T-cell (primary cell): Measurements from ENCODE around the gene SLTM. TPM values are rescaled to one million over a fixed set of nuclear protein-coding genes. Genes with fewer than 3 reads are reported as not detected.
"Not testable (repeated sequence)": the region's sequence is repeated elsewhere in the genome, so short reads cannot be mapped to it uniquely, and the experiment has no call there.

Source experiments
- ATAC-seq, 4 experiments: fragments of 200-7000 bp in 3 of 4; fragments of 150-1000 bp in 1 of 4; cut with Tn5 transposase; replicated peaks in 1 of 4; 1 replicate in 3 of 4; 2 replicates in 1 of 4; pipeline ENCODE4 v1.10.0; 2021; ENCODE audit warnings: moderate library complexity in 3 of 4, mild to moderate bottlenecking in 2 of 4, moderate number of reproducible peaks in 1 of 4
- CTCF ChIA-PET, 2 donors: fragments of 300-600 bp; sonication (Branson Sonifier 250); formaldehyde crosslinking; loops; one replicate each; lab custom pipeline; 2022; ENCODE audit warnings: antibody characterized with exemption in 2 of 2; lab: Charles Lee
- POLR2A ChIA-PET, 2 donors: fragments of 300-600 bp; sonication (Branson Sonifier 250); formaldehyde crosslinking; loops; one replicate each; lab custom pipeline; 2022; ENCODE audit warnings: antibody characterized with exemption in 2 of 2; lab: Charles Lee
- DNase-seq, 35 experiments: peaks; one replicate each; pipeline versions ENCODE4 v3.0.0 to v3.0.0-alpha.2; 2013 to 2023
- H3K27ac ChIP-seq: one replicate; pipeline ENCODE4 v1.5.1; 2013; ENCODE audit warnings: low read length
- H3K27me3 ChIP-seq, 2 experiments: replicated peaks in 1 of 2; 1 replicate in 1 of 2; 2 replicates in 1 of 2; pipeline versions ENCODE4 v1.6.1 to v1.7.0; 2013; ENCODE audit warnings: low read length in 1 of 2, mixed read lengths in 1 of 2; ENCODE audit not compliant: control insufficient read depth in 2 of 2, insufficient read depth in 2 of 2; ENCODE audit errors: extremely low read depth in 1 of 2
- H3K36me3 ChIP-seq, 2 donors: 1 replicate in 1 of 2; 2 replicates in 1 of 2; pipeline versions ENCODE4 v1.6.1 to v1.7.0; 2013; ENCODE audit warnings: low read length in 1 of 2; ENCODE audit not compliant: control insufficient read depth in 2 of 2, insufficient read depth in 1 of 2; ENCODE audit errors: extremely low read depth in 1 of 2
- H3K4me1 ChIP-seq, 2 experiments: 1 replicate in 1 of 2; 2 replicates in 1 of 2; pipeline versions ENCODE4 v1.6.1 to v1.7.0; 2013; ENCODE audit warnings: low read length in 2 of 2, mixed read lengths in 1 of 2; ENCODE audit not compliant: insufficient read depth in 2 of 2, control insufficient read depth in 1 of 2; ENCODE audit errors: extremely low read depth in 1 of 2
- H3K4me3 ChIP-seq, 2 donors: 1 replicate in 1 of 2; 2 replicates in 1 of 2; pipeline versions ENCODE4 v1.5.1 to v1.7.0; 2013; ENCODE audit warnings: mild to moderate bottlenecking in 2 of 2, low read length in 1 of 2, moderate library complexity in 1 of 2; ENCODE audit not compliant: control insufficient read depth in 1 of 2; ENCODE audit errors: extremely low read depth in 1 of 2
- H3K9me3 ChIP-seq: 2 replicates; pipeline ENCODE4 v1.7.0; 2013
- H3K27ac Mint-ChIP-seq, 2 donors: one replicate each; pipeline ENCODE4 v1.8.0; 2020 to 2021; ENCODE audit warnings: mild to moderate bottlenecking in 2 of 2, mixed read lengths in 2 of 2
- H3K27me3 Mint-ChIP-seq, 2 donors: one replicate each; pipeline ENCODE4 v1.8.0; 2021 to 2022; ENCODE audit warnings: mixed read lengths in 2 of 2
- H3K36me3 Mint-ChIP-seq: one replicate; pipeline ENCODE4 v1.8.0; 2021; ENCODE audit warnings: mixed read lengths
- H3K4me1 Mint-ChIP-seq, 3 donors: one replicate each; pipeline ENCODE4 v1.8.0; 2020 to 2022; ENCODE audit warnings: mixed read lengths in 3 of 3, mild to moderate bottlenecking in 1 of 3
- H3K4me3 Mint-ChIP-seq, 3 donors: one replicate each; pipeline ENCODE4 v1.8.0; 2020 to 2022; ENCODE audit warnings: mild to moderate bottlenecking in 3 of 3, mixed read lengths in 3 of 3, moderate library complexity in 3 of 3
- H3K9me3 Mint-ChIP-seq, 3 donors: one replicate each; pipeline ENCODE4 v1.8.0; 2020 to 2022; ENCODE audit warnings: mixed read lengths in 3 of 3
- WGBS: methylation state at CpG from one replicate; pipeline ENCODE4 v1.1.5; 2013; ENCODE audit warnings: missing lambda C conversion rate; ENCODE audit not compliant: insufficient coverage; 5-methylcytosine and 5-hydroxymethylcytosine counted together
- total RNA-seq, 35 experiments: library from RNA in 6 of 35; stranded (reverse) in 6 of 35; fragments of 120-200 nt in 1 of 35; gene quantifications; one replicate each; pipeline versions ENCODE4 v1.2.1 to v1.2.4 and lab custom pipeline; 2013 to 2026

SLTM gene
- total RNA-seq, 5 donors from 2014 or later (not counting 1 experiment from before 2014, with no cell fraction given): 129 to 172 (median 140) TPM

DNA sequence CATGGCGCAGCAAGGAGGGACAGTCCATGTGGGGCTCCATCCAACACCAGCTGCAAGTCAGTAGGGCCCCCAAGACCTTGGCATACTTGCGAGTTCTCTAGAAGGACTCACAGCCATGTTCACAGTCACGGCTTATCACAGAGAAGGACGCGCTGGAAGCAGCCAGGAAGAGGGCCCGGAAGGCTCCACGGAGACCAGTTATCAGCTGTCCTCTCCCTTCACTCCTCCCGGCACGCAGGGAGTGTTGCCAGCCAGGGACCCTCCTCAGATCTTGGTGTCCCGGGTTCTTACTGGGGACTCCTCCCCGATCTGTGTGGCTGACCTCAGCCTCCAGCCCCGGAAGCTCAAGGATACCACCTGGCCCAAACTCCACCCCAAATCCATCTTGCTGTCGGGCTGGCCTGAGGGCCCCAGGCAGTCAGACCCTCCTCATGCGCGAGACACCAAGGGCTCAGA, 68.0 kb downstream of the SLTM start:
- 89% methylated on average over 12 of the region's 15 CpGs for WGBS
- H3K4me3 Mint-ChIP-seq: peak overlapping the region in 1 of 3 donors; percentile 75
- H3K9me3 Mint-ChIP-seq: peaks cover 0 to 3% (median 0%) of the 10 kb centered on the region in 3 donors
- peaks cover 8 to 13% of the 10 kb centered on the region in 2 experiments for H3K4me1 ChIP-seq
- H3K36me3 ChIP-seq: no peaks in the 10 kb centered on the region
- ChIA-PET POLR2A (no interaction called here), CTCF (no interaction called here)
- peaks cover 7 to 9% of the 10 kb centered on the region in 2 donors for H3K27me3 Mint-ChIP-seq
- H3K27ac ChIP-seq: no peak overlapping the region
- H3K4me3 ChIP-seq: no peak overlapping the region
- peaks cover 3% of the 10 kb centered on the region for H3K36me3 Mint-ChIP-seq
- peak in 1 of 4 experiments; percentile 13 for ATAC-seq
- no peak for DNase-seq
- H3K9me3 ChIP-seq: no peaks in the 10 kb centered on the region
- H3K27ac Mint-ChIP-seq: no peak overlapping the region
- peaks cover 0 to 13% of the 10 kb centered on the region in 2 experiments for H3K27me3 ChIP-seq
- peaks cover 19 to 25% (median 20%) of the 10 kb centered on the region in 3 donors for H3K4me1 Mint-ChIP-seq

DNA sequence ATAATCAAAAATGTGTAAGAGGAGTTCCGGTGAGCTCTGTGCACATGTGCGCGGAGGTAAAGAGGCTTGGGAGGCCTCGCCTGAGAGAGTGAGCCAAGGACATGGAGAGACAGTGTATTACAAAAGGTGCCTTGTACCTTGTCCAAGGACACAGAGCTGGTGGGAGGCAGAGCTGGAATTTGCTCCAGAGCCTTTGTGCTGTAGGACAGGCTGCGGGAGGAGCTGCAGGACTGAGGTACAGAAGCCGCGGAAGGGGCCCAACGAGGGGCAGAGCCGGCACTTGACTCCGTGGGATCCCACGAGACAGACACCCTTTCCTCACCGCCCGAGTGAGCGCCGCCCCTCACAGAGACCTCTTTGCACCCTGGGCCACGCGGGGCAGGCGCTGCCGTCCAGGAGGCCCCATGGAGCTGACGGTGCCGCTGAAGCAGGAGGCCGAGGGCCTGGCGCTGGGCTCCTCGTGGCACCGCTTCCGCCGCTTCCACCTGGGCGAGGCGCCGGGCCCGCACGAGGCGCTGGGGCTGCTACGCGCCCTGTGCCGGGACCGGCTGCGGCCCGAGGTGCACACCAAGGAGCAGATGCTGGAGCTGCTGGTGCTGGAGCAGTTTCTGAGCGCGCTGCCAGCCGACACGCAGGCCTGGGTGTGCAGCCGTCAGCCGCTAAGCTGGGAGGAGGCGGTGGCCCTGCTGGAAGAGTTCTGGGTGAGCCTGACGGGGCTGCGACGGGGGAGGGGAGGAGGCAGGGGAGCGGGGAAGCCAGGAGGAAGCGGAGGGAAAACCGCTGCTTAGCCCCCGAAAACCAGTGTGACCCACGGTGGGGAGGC, 68.7 kb downstream of the SLTM start:
- Histone ChIP-seq H3K4me1 (peaks cover 8 to 13% of the 10 kb centered on the region in 2 experiments), H3K9me3 (no peaks in the 10 kb centered on the region), H3K27me3 (peaks cover 0 to 13% of the 10 kb centered on the region in 2 experiments), H3K4me3 (peak overlapping the region in 1 of 2 donors; percentile 25), H3K36me3 (no peaks in the 10 kb centered on the region), H3K27ac (no peak overlapping the region)
- peaks cover 0 to 3% (median 0%) of the 10 kb centered on the region in 3 donors for H3K9me3 Mint-ChIP-seq
- ChIA-PET CTCF (no interaction called here), POLR2A (no interaction called here)
- H3K4me1 Mint-ChIP-seq: peaks cover 19 to 25% (median 20%) of the 10 kb centered on the region in 3 donors
- peak; percentile 27 to 59 (median 57) for ATAC-seq
- H3K27ac Mint-ChIP-seq: no peak overlapping the region
- WGBS: 45% methylated on average over 48 of the region's 54 CpGs
- H3K4me3 Mint-ChIP-seq: peak overlapping the region; percentile 29 to 75 (median 37)
- peaks cover 3% of the 10 kb centered on the region for H3K36me3 Mint-ChIP-seq
- peak in 6 of 35 experiments; percentile 2 to 16 (median 8) for DNase-seq
- H3K27me3 Mint-ChIP-seq: peaks cover 7 to 9% of the 10 kb centered on the region in 2 donors

DNA sequence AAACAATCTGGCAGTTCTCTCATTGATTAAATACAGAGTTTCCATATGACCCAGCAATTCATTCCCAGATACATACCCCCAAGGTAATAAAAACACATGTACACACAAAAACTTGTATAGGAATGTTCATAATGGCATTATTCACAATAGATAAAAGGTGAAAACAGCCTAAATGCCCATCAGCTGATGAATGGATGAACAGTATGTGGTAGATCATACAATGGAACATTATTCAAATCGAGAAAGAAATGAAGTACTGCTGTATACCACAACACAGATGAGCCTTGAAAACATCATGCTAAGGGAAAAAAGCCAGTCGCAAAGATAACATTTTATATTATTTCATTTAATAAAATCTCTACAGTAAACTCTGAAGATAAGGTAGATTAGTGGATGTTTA, 71.2 kb downstream of the SLTM start:
- Mint-ChIP-seq H3K4me3 (no peak overlapping the region), H3K36me3 (no peaks in the 10 kb centered on the region), H3K27ac (no peak overlapping the region), H3K9me3 (no peaks in the 10 kb centered on the region), H3K4me1 (peaks cover 19 to 25% (median 20%) of the 10 kb centered on the region in 3 donors), H3K27me3 (peaks cover 7 to 9% of the 10 kb centered on the region in 2 donors)
- CTCF ChIA-PET: interaction anchor here in 1 of 2 donors (0.9 kb wide), 1 partner anchor 398 kb away, joined by 3 read pairs; no protein-coding TSS in a partner anchor
- POLR2A ChIA-PET: no interaction called here
- Histone ChIP-seq H3K27me3 (peaks cover 0 to 13% of the 10 kb centered on the region in 2 experiments), H3K4me3 (no peak overlapping the region), H3K4me1 (peaks cover 8 to 13% of the 10 kb centered on the region in 2 experiments), H3K36me3 (no peaks in the 10 kb centered on the region), H3K27ac (no peak overlapping the region), H3K9me3 (no peaks in the 10 kb centered on the region)
- DNase-seq (no peak), ATAC-seq (no peak)
- no CpG with 5 or more reads among the region's 2 CpGs for WGBS

DNA sequence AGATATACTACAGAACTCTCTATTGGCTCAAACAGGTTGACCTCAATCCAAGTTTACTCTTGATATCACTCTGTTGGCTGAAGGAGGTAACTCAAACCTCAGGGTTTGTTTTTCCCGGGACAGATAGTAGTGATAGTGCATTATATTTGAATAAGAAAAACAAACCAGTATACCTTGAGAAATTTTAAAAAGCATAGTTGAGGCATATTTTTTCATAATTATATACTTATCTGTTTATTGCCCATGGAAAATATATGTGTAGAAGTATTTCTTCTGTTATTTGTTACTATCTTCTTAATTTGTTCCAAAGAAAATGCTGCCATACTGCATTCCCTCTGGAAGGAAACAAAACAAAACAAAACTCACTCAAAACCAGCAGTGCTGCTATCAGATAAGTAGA, 76.9 kb downstream of the SLTM start:
- H3K9me3 ChIP-seq, H3K4me3 ChIP-seq, H3K4me3 Mint-ChIP-seq, H3K36me3 ChIP-seq, H3K27ac Mint-ChIP-seq, H3K4me1 ChIP-seq, CTCF ChIA-PET, H3K27me3 Mint-ChIP-seq, H3K27ac ChIP-seq, ATAC-seq, H3K4me1 Mint-ChIP-seq, H3K27me3 ChIP-seq, POLR2A ChIA-PET, H3K9me3 Mint-ChIP-seq, DNase-seq: not testable (repeated sequence)
- H3K36me3 Mint-ChIP-seq: peaks cover 22% of the 10 kb centered on the region
- no CpG with 5 or more reads among the region's 1 CpG for WGBS

DNA sequence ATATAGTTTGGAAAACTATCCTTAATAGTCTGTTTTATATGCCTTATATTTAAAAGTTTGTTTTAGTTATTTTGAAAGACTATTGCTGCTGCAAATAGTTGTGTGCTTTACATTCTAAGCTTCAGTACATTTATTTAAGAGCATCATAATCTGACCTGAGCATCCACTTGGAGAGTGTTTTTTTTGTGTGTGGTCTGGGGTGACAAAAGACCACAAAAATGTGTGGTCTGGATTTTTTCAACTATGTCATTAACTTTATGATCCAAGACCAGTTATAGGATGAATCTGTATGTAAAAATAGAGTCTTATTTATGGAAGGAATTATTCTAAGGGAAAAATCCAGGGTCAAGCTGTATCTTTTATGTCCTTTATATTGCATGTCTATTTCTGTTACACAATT, 77.4 kb downstream of the SLTM start:
- peaks cover 4 to 10% of the 10 kb centered on the region in 2 donors for H3K36me3 ChIP-seq
- H3K27me3 Mint-ChIP-seq: no peaks in the 10 kb centered on the region
- H3K4me1 Mint-ChIP-seq: peaks cover 3 to 4% (median 4%) of the 10 kb centered on the region in 3 donors
- ChIA-PET CTCF (no interaction called here), POLR2A (no interaction called here)
- no peak overlapping the region for H3K4me3 Mint-ChIP-seq
- H3K4me3 ChIP-seq: no peak overlapping the region
- DNase-seq (no peak), ATAC-seq (no peak)
- peaks cover 23% of the 10 kb centered on the region for H3K36me3 Mint-ChIP-seq
- H3K9me3 Mint-ChIP-seq: no peaks in the 10 kb centered on the region
- no peak overlapping the region for H3K27ac ChIP-seq
- H3K9me3 ChIP-seq: no peaks in the 10 kb centered on the region
- H3K27me3 ChIP-seq: no peaks in the 10 kb centered on the region
- H3K27ac Mint-ChIP-seq: no peak overlapping the region
- no peaks in the 10 kb centered on the region for H3K4me1 ChIP-seq

DNA sequence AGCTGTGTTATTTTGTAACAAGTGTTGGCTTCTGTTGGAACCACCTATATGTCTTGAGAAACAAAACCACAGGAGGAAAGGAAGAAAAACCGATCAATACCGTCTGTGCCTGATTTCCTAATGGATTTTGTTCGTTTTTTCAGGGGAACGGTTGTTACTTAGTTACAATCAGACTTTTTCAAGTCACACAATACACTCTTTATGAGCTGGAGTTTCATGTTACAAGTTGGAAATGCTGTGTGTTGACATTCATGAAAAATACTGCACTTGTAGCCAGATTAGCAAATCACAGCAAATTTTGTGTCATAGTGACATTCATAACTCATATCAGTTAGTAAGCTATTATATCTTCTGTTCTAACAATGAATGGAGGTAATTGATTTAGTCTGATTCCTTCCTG, 78.9 kb downstream of the SLTM start:
- DNase-seq: no peak
- POLR2A ChIA-PET: no interaction called here

More for the DNA sequence above, 78.9 kb downstream of the SLTM start:
- Histone ChIP-seq H3K27me3 (no peaks in the 10 kb centered on the region), H3K4me1 (no peaks in the 10 kb centered on the region), H3K27ac (no peak overlapping the region), H3K4me3 (no peak overlapping the region), H3K9me3 (no peaks in the 10 kb centered on the region), H3K36me3 (peaks cover 4 to 10% of the 10 kb centered on the region in 2 donors)
- ATAC-seq: no peak
- Mint-ChIP-seq H3K36me3 (peaks cover 23% of the 10 kb centered on the region), H3K27ac (no peak overlapping the region), H3K4me3 (no peak overlapping the region), H3K4me1 (no peaks in the 10 kb centered on the region), H3K9me3 (no peaks in the 10 kb centered on the region), H3K27me3 (no peaks in the 10 kb centered on the region)
- WGBS: no CpG with 5 or more reads among the region's 4 CpGs
- CTCF ChIA-PET: no interaction called here
